Measurements from ENCODE around the gene NAV2.
A peak's percentile ranks its signal among the peaks of the same experiment; 100 is the strongest.

Gene NAV2

GRCh38 chr11:20095189-20095588 is 382.6 kb downstream of the NAV2 start:
- Histone ChIP-seq H3K4me1 (ENCODE audit: control insufficient read depth, insufficient read depth, low read length) (no peaks in the 10 kb centered on the region), H3K9ac (ENCODE audit: low read length) (no peak overlapping the region), H3K9me3 (ENCODE audit: control insufficient read depth, low read length) (no peaks in the 10 kb centered on the region), H3K36me3 (ENCODE audit: control insufficient read depth, insufficient read depth, low read length) (no peaks in the 10 kb centered on the region), H3K4me3 (ENCODE audit: low read length) (no peak overlapping the region), H3K27me3 (ENCODE audit: control insufficient read depth, insufficient read depth, low read length) (no peaks in the 10 kb centered on the region)

- no peaks in the 10 kb centered on the region for H3K27me3 ChIP-seq (ENCODE audit: control insufficient read depth, insufficient read depth, low read length)
- no peaks in the 10 kb centered on the region for H3K4me1 ChIP-seq (ENCODE audit: control insufficient read depth, insufficient read depth, low read length)
- H3K36me3 ChIP-seq (ENCODE audit: control insufficient read depth, insufficient read depth, low read length) = no peaks in the 10 kb centered on the region
- H3K9ac ChIP-seq (ENCODE audit: low read length) = no peak overlapping the region
- H3K9me3 ChIP-seq (ENCODE audit: control insufficient read depth, low read length) = no peaks in the 10 kb centered on the region
- no peak overlapping the region for H3K4me3 ChIP-seq (ENCODE audit: low read length)
Observed at GRCh38 chr11:20097319-20098221, 384.9 kb downstream of the NAV2 start.

GRCh38 chr11:20099527-20099926 is 386.9 kb downstream of the NAV2 start:
- Histone ChIP-seq H3K9ac (ENCODE audit: low read length) (no peak overlapping the region), H3K9me3 (ENCODE audit: control insufficient read depth, low read length) (no peaks in the 10 kb centered on the region), H3K4me1 (ENCODE audit: control insufficient read depth, insufficient read depth, low read length) (no peaks in the 10 kb centered on the region), H3K36me3 (ENCODE audit: control insufficient read depth, insufficient read depth, low read length) (peaks cover 6% of the 10 kb centered on the region), H3K4me3 (ENCODE audit: low read length) (no peak overlapping the region), H3K27me3 (ENCODE audit: control insufficient read depth, insufficient read depth, low read length) (no peaks in the 10 kb centered on the region)

DNA sequence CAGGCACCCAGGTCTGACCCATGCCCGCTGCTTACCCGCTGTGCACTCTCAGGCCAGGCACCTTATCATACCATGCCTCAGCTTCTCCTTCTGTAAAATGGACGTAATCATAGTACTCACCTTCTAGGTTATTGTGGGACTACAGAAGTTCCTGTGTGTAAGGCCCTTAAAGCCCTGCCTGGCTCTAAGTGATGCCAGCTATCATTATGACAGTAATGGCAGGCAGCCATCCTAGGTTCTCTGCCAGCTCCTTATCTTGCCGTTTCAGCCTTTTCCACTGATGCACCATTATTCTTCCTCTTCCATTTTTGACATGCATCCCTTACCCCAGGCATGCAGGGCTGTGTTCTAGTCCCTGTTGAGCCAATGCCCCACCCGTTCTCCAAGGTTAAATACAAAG is 389.8 kb downstream of the NAV2 start:
- no peaks in the 10 kb centered on the region for H3K4me1 ChIP-seq (ENCODE audit: control insufficient read depth, insufficient read depth, low read length)
- no peaks in the 10 kb centered on the region for H3K27me3 ChIP-seq (ENCODE audit: control insufficient read depth, insufficient read depth, low read length)
- H3K36me3 ChIP-seq (ENCODE audit: control insufficient read depth, insufficient read depth, low read length) = peaks cover 6% of the 10 kb centered on the region
- no peaks in the 10 kb centered on the region for H3K9me3 ChIP-seq (ENCODE audit: control insufficient read depth, low read length)
- H3K4me3 ChIP-seq (ENCODE audit: low read length) = no peak overlapping the region
- no peak overlapping the region for H3K9ac ChIP-seq (ENCODE audit: low read length)

GRCh38 chr11:20103281-20103680 is 390.6 kb downstream of the NAV2 start:
- Histone ChIP-seq H3K4me3 (ENCODE audit: low read length) (no peak overlapping the region), H3K27me3 (ENCODE audit: control insufficient read depth, insufficient read depth, low read length) (no peaks in the 10 kb centered on the region), H3K36me3 (ENCODE audit: control insufficient read depth, insufficient read depth, low read length) (peaks cover 6% of the 10 kb centered on the region)

GRCh38 chr11:20105427-20105826 is 392.8 kb downstream of the NAV2 start:
- Histone ChIP-seq H3K9me3 (ENCODE audit: control insufficient read depth, low read length) (no peaks in the 10 kb centered on the region), H3K27me3 (ENCODE audit: control insufficient read depth, insufficient read depth, low read length) (no peaks in the 10 kb centered on the region), H3K36me3 (ENCODE audit: control insufficient read depth, insufficient read depth, low read length) (peaks cover 6% of the 10 kb centered on the region), H3K4me3 (ENCODE audit: low read length) (no peak overlapping the region), H3K4me1 (ENCODE audit: control insufficient read depth, insufficient read depth, low read length) (no peaks in the 10 kb centered on the region), H3K9ac (ENCODE audit: low read length) (no peak overlapping the region)

More at GRCh38 chr11:20103281-20103680, 390.6 kb downstream of the NAV2 start:
- H3K9ac ChIP-seq (ENCODE audit: low read length) = no peak overlapping the region
- H3K9me3 ChIP-seq (ENCODE audit: control insufficient read depth, low read length) = no peaks in the 10 kb centered on the region
- no peaks in the 10 kb centered on the region for H3K4me1 ChIP-seq (ENCODE audit: control insufficient read depth, insufficient read depth, low read length)

DNA sequence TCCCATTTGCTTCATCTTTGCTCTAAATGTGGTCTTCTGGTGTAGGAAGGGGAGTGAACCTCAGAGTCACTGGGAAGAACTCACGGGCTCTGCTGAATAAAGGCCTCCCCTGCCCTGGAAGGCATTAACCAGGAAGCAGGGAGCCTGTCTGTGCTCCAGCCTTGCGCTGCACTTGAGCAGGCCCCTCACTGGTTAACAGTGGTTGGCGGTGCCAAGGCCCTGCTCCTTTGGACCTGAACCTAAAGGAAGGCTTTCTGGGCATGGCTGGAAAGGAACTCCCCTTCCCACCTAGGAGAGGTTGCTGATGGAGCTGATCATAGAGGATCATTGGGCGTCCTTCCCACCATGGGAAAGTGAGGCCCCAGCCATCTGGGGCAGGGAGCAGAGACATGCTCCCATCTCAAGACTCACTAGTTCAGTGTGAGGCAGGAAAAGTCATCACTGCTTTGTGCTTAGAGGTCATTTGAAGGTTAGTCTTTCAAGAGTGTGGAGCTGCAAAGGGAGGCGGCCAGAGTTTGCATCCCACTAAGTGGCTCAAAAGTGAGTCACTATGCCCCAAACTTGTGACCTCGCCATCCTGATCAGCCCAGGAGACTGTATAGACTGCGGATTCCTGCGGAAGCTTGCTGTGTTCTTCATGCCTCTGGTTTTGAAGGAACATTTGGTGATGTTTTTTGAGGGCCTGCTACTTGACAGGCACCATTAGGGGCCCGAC is 397.3 kb downstream of the NAV2 start:
- peaks cover 19% of the 10 kb centered on the region for H3K4me1 ChIP-seq (ENCODE audit: control insufficient read depth, insufficient read depth, low read length)
- H3K9ac ChIP-seq (ENCODE audit: low read length) = no peak overlapping the region
- H3K9me3 ChIP-seq (ENCODE audit: control insufficient read depth, low read length) = no peaks in the 10 kb centered on the region
- H3K36me3 ChIP-seq (ENCODE audit: control insufficient read depth, insufficient read depth, low read length) = no peaks in the 10 kb centered on the region
- H3K4me3 ChIP-seq (ENCODE audit: low read length) = no peak overlapping the region
- H3K27me3 ChIP-seq (ENCODE audit: control insufficient read depth, insufficient read depth, low read length) = no peaks in the 10 kb centered on the region

GRCh38 chr11:20110908-20111669 is 398.5 kb downstream of the NAV2 start:
- Histone ChIP-seq H3K4me3 (ENCODE audit: low read length) (no peak overlapping the region), H3K4me1 (ENCODE audit: control insufficient read depth, insufficient read depth, low read length) (peaks cover 19% of the 10 kb centered on the region), H3K36me3 (ENCODE audit: control insufficient read depth, insufficient read depth, low read length) (no peaks in the 10 kb centered on the region), H3K9me3 (ENCODE audit: control insufficient read depth, low read length) (no peaks in the 10 kb centered on the region), H3K27me3 (ENCODE audit: control insufficient read depth, insufficient read depth, low read length) (no peaks in the 10 kb centered on the region), H3K9ac (ENCODE audit: low read length) (no peak overlapping the region)

DNA sequence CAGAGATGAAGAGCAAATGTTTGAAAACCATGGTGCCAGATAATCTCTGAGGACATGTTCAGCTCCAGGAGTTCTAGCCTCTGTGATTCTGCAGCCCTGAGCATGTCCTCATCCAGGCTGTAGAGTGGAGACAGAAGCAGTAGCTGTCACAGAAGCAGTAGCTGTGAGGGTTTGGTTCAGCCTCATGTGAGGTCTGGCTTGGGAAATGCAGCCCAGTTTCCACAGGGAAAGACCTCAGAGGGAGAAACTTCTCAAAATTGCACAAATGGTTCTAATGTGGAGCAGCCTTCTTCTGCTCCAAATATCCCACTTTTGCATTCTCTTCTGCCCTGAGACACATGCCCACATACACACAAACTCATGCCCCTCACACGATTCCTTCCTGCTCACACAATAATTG is 399.2 kb downstream of the NAV2 start:
- H3K4me3 ChIP-seq (ENCODE audit: low read length) = no peak overlapping the region
- H3K36me3 ChIP-seq (ENCODE audit: control insufficient read depth, insufficient read depth, low read length) = no peaks in the 10 kb centered on the region
- H3K9ac ChIP-seq (ENCODE audit: low read length) = no peak overlapping the region

GRCh38 chr11:20112291-20113148 is 399.9 kb downstream of the NAV2 start:
- H3K4me1 ChIP-seq (ENCODE audit: control insufficient read depth, insufficient read depth, low read length) = peaks cover 19% of the 10 kb centered on the region
- no peaks in the 10 kb centered on the region for H3K9me3 ChIP-seq (ENCODE audit: control insufficient read depth, low read length)
- peak overlapping the region; percentile 52 for H3K9ac ChIP-seq (ENCODE audit: low read length)
- H3K4me3 ChIP-seq (ENCODE audit: low read length) = no peak overlapping the region
- no peaks in the 10 kb centered on the region for H3K36me3 ChIP-seq (ENCODE audit: control insufficient read depth, insufficient read depth, low read length)
- H3K27me3 ChIP-seq (ENCODE audit: control insufficient read depth, insufficient read depth, low read length) = no peaks in the 10 kb centered on the region

More for the DNA sequence above, 399.2 kb downstream of the NAV2 start:
- Histone ChIP-seq H3K27me3 (ENCODE audit: control insufficient read depth, insufficient read depth, low read length) (no peaks in the 10 kb centered on the region), H3K4me1 (ENCODE audit: control insufficient read depth, insufficient read depth, low read length) (peaks cover 19% of the 10 kb centered on the region), H3K9me3 (ENCODE audit: control insufficient read depth, low read length) (no peaks in the 10 kb centered on the region)

- Histone ChIP-seq H3K4me1 (ENCODE audit: control insufficient read depth, insufficient read depth, low read length) (peaks cover 19% of the 10 kb centered on the region), H3K9me3 (ENCODE audit: control insufficient read depth, low read length) (no peaks in the 10 kb centered on the region), H3K27me3 (ENCODE audit: control insufficient read depth, insufficient read depth, low read length) (no peaks in the 10 kb centered on the region), H3K9ac (ENCODE audit: low read length) (peak overlapping the region; percentile 52), H3K36me3 (ENCODE audit: control insufficient read depth, insufficient read depth, low read length) (no peaks in the 10 kb centered on the region), H3K4me3 (ENCODE audit: low read length) (no peak overlapping the region)
Observed at GRCh38 chr11:20113149-20113438, 400.5 kb downstream of the NAV2 start.
